H1 (cell line): ENCODE data around the gene EIF3B. TPM values are rescaled to one million over a fixed set of nuclear protein-coding genes. Genes with fewer than 3 reads are reported as not detected.

Source experiments
- FOSL1 ChIP-seq: IDR thresholded peaks from 2 replicates; pipeline ENCODE4 v1.6.1; 2011; ENCODE audit warnings: mild to moderate bottlenecking, low read depth, low read length, moderate library complexity; ENCODE audit not compliant: insufficient read depth
- SUZ12 ChIP-seq: fragments of 200-600 bp; sonication (generic); IDR thresholded peaks from 2 replicates; pipeline ENCODE4 v1.6.1; 2012; ENCODE audit warnings: mild to moderate bottlenecking, inconsistent platforms, low read length, moderate library complexity, mixed read lengths
- polyA plus RNA-seq, 7 experiments: library from polyadenylated mRNA; depleted of rRNA in 3 of 7; stranded (reverse) in 5 of 7; unstranded in 2 of 7; fragments of >200 nt in 5 of 7; fragments of 200-250 nt in 2 of 7; gene quantifications; 1 replicate in 5 of 7; 2 replicates in 1 of 7; 4 replicates in 1 of 7; pipeline versions ENCODE4 v1.2.1 to v1.2.3, GENCODE V29; 2011 to 2013; ENCODE audit warnings: missing spikeins in 2 of 7, mixed read lengths in 2 of 7
- total RNA-seq: library from RNA; stranded (reverse); fragmentation: NEBNext Ultra II Directional; extraction: Animal tissue kit (Norgen Biotek cat#: 25700); gene quantifications from 2 replicates; pipeline ENCODE4 v1.2.1, GENCODE V29; 2021

EIF3B gene
- total and polyA plus RNA-seq, 2 of the 8 experiments (the other 6 are each of a cell fraction or from before 2014, with no cell fraction given) = 167 to 316 TPM

- TF ChIP-seq SUZ12 = no peak
- no peak for TF ChIP-seq FOSL1
Observed at GRCh38 chr7:2373124-2373556, 18.5 kb downstream of the EIF3B start (continued).
